GM18867 (cell line): ENCODE results near the gene CYTH3.
"Not testable (repeated sequence)": the region's sequence is repeated elsewhere in the genome, so short reads cannot be mapped to it uniquely, and the experiment has no call there.

Source experiments
- ATAC-seq: cut with Tn5 transposase; IDR thresholded peaks from one replicate; pipeline ENCODE4 v1.9.1; 2021; ENCODE audit warnings: mild to moderate bottlenecking, moderate library complexity; ENCODE audit not compliant: unreplicated experiment

The CYTH3 gene

GRCh38 chr7:6200971-6201370 is 71.5 kb downstream of the CYTH3 start:
- ATAC-seq: no peak

DNA sequence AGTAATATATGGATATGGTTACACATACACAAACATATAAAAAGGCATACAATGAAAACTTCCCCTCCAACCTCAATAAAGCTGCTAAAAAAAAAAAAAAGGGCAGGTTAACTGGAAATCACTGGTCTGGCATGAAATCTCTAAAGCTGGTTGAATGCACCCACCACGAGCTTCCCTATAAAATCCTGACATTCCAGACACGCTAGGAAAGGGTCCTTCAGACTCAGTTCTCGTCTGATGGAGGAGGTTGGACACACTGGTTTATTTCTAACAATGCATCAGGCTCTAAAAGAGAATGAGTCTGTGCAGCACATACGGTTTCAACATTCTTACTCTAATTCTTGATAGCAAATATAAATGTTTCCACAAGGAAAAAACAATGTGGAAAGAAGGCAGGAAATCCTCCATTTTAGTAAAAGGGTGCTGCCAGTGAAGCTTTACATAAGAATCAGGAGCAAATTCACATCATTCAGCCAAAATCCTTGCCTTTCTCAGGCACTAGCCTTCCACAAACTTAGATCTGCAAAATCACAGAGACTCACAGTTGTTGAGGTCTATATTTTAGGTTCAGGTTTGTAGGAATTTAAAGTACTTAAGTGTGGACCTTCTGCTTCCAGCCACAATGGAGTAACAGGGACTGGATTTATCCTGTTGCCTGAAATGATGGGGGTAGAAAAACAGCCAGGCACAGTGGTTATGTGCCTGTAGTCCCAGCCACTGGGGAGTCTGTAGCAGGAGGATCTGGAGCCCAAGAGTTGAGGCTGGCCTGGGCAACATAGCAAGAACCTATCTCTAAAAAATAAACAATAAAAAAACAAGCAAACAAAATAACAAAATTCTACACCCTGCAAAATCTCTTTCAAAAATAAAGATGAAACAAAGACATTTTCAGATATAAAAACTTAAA is 73.5 kb downstream of the CYTH3 start:
- ATAC-seq: no peak

DNA sequence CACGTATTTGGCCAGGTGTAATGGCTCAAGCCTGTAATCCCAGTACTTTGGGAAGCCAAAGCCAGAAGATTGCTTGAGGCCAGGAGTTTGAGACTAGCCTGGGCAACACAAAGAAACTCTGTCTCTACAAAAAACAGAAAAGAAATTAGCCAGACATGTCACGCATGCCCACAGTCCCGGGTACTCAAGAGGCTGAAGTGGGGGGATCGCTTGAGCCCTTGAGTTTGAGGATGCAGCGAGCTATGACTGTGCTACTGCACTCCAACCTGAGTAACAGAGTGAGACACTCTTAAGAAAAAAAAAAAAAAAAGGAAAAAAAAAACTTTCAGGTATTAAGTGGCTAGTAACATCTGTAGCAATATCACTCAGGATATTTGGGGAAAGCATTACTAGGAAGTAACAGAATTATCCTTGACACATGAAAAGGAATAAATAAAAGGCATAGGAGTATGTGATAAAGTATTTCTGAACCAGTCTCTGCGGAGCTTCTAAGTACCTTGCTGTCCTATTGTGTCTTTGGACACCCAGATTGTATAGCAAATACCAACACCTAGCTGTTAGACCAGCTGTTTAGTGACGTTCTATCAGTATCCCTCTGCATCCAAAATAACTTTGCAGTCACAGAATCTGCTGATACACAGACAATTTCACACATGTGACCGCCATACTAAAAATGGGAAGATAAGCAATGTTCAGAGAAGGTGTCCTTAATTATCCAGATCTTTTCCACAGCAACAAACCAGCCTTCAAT is 74.4 kb downstream of the CYTH3 start:
- no peak for ATAC-seq

DNA sequence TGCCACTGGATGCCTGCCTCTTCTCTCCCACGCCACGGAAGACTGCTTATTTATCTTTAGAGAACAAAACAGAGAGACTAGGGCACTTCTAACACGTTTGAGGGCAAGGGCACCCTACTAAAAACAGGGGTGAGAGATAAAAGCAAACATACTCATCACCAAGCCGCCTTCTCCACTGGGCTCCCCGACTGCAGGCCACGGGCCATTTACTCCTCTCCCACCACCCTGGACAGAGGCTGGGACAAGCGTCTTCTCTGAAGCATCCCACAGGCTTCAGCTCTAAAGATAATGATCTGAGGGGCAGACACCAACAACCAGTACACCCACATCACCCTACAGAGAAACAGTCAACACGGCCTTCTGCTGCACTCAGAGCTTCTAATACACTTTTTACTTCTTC is 78.7 kb downstream of the CYTH3 start:
- ATAC-seq: no peak

DNA sequence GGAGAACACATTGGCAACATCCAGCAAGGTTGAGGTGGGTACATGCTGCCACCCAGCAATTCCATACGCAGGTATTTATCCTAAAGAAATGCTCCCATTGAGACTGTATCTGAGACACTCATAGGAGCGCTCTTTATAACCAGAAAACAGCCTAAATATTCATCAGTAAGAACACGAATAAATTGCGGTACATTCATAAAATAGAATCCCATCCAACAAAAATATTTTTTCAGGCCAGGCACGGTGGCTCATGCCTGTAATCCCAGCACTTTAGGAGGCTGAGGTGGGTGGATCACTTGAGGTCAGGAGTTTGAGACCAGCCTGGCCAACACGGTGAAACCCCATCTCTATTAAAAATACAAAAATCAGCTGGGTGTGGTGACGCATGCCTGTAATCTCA is 81.9 kb downstream of the CYTH3 start:
- ATAC-seq: not testable (repeated sequence)

DNA sequence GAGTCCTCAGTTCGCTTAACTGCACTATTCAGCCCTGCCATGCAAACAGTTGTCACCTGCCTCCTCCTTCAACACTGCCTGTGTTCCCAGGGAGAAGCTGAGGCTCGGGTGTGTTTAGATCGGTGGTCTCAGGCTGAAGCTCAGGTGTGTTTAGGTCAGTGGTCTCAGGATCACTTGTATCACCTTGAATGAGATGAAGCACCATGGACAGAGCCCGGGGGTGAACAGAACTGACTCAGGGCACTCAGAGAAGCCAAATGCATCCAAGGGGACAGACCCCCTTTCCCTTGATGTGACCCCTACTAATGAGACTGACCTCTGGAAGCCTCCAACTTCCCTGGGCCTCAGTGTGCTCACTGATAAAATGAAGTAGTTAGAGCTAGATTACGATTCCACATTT is 84.0 kb downstream of the CYTH3 start:
- ATAC-seq: no peak

DNA sequence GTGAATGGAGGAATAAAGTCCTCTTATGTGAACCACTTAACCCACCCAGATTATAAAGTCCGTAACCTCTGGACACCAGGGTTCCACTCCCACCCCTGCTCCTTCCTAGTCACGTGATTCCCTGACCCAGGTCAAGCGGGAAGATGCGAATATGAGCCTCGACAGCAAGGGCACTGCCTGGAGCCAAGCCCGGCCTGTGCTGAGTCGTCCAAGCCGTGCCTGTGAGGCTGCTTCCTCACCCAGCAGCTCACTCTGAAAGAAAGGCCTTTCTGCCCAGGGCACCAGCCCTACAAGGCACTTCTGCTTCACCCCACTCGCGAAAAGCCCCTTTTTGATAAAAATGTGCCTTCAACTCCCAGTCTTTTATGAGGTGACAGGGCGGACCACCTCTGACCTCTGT is 85.8 kb downstream of the CYTH3 start:
- ATAC-seq: no peak

DNA sequence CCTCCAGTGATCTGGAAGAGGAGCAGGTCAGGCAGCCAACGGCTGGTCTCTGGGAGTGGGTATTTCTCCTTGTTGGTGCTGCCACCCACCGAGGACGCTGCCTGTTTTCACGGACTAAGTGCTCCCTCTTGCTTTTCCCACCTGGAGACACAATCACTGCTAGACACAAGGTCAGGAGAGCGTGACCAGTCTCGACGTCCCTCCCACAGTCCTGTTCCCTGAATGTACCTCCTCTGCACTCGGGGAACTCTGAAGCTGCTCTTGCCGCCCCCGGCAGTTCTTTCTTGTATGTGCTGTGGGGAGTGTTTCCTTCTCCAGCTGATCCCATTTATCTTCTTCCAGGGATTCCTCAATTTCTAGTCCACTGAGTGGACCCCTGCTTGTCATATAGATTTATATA is 89.4 kb downstream of the CYTH3 start:
- no peak for ATAC-seq

DNA sequence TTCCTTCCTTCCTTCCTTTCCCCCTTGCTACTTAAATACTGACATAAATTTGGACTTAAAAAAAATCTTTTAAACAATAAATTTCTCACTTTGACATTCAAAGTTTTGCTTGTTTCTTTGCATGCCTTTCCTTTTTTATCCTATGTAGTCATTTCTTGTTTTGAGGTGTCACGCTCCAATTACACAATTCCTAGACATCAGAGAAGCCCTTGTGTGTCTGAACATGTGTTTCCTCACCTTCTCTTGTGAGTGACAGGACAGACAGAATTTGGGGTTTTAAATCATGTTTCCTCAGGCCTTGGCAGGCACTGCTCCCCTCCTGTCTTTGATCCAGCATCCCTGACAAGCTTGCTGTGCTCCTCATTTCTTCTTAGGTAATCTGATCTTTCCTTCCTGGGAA is 91.3 kb downstream of the CYTH3 start:
- no peak for ATAC-seq

DNA sequence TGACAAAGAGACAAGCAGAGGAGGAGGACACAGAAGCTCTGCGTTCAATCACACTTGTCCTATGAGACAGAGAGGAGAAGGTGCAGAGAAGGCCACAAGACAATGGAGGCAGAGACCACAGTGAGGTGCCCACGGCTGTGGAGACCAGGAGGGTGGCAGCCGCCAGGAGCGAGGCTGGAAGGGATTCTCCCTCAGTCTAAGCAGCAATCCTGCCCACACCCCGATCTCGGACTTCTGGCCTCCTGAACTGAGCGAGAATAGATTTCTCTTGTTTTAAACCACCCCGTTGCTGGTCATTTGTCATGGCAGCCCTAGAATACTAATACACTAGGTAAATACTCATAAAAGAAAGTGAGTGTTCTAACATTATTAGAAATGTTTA is 92.1 kb downstream of the CYTH3 start:
- no peak for ATAC-seq

- ATAC-seq: no peak
Observed at GRCh38 chr7:6179620-6180343, 92.6 kb downstream of the CYTH3 start.

- no peak for ATAC-seq
Observed at GRCh38 chr7:6178298-6179029, 94.0 kb downstream of the CYTH3 start.

DNA sequence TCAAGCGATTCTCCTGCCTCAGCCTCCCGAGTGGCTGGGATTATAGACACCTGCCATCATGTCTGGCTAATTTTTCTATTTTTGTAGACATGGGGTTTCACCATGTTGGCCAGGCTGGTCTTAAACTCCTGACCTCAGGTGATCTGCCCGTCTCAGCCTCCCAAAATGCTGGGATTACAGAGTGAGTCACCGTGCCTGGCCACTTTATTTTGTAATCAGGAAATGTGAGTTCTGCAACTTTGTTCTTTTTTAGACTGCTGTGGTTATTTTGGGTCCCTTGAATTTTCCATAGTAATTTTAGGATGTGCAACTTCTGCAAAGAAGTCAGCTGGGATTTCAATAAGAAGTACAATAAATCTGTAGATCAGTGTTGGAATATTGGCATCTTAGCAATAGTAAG is 96.8 kb downstream of the CYTH3 start:
- no peak for ATAC-seq

DNA sequence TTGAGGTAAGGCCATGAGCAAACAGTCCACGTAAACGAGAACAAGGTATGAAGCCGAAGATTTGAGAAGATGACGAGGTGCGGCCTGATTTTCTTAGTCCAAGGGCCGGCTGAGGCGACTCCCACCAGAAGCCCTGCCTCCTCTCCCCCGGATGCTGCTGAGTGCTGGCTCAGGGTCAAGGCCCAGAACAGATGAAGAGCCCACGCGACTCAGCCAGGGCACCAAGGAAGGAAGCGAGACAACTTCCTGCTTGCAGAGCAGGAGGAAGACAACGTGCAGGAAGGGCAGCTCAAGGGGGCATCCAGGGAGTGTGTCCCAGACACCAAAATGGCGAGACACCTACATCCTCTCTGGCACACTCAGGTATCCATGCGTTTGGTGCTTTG is 99.5 kb downstream of the CYTH3 start:
- ATAC-seq: no peak

DNA sequence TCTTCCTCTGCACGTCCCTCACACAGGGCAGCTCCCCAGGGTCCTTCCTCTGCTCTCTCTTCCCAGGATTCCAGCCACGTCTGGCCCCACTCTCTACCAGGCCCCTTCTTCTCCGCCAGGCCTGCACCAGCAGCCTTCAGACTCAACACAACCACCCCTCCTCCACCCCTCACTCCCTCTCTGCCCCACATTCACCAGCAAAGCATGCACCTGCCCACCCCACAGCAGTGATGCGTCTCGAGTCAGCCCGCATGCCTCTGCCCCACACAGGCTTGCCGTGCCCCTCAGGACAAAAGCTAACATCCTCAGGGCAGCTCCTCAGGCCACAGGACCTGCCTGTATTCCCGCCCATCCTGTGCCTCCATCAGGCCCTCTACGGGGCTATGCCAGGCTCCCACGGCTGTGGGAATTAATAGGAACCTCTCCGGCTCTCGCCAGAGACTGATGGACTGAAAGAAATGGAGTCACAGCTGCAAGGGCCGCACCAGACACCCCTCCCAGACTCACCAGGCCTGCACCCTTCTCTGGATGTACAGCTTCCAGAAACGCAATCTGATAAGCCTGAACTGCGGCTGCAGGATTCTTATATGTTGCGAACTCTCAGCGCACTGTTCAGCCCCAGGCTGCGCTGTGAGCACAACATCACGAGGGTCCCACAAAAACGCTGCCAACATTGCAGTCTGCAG is 100.1 kb downstream of the CYTH3 start:
- ATAC-seq: no peak

DNA sequence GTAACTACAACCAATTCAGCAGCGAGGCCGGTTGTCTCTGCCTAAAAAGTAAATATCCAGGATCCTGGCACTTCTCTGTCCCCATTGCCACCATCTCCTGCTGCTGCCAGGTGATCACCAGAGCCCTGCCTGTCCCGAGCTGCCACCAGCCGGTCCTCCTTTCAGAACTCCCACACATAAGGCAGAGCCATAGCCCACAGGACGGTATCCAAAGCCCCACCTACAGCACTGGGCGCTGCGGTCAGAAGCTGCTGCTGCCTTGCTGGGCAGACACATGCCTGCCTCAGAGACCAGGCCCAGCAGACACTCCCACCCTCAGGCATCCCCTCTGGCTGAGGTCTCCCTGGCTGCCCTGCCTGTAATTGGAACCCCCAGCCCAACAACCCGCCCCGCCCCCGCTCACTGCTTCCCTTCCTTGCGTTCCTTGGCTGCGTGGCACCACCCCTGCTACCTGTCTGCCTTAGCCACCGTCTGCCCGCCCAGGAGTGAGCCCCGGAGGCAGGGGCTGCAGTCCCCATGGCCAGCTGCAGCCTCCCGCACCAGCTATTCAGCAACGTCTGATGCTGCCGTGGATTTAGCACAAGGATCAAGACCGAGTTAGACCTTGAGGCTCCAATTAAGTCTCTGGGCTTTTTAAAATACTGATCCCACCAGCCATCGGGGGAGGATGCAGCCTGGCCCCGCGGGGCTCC is 100.7 kb downstream of the CYTH3 start:
- no peak for ATAC-seq

DNA sequence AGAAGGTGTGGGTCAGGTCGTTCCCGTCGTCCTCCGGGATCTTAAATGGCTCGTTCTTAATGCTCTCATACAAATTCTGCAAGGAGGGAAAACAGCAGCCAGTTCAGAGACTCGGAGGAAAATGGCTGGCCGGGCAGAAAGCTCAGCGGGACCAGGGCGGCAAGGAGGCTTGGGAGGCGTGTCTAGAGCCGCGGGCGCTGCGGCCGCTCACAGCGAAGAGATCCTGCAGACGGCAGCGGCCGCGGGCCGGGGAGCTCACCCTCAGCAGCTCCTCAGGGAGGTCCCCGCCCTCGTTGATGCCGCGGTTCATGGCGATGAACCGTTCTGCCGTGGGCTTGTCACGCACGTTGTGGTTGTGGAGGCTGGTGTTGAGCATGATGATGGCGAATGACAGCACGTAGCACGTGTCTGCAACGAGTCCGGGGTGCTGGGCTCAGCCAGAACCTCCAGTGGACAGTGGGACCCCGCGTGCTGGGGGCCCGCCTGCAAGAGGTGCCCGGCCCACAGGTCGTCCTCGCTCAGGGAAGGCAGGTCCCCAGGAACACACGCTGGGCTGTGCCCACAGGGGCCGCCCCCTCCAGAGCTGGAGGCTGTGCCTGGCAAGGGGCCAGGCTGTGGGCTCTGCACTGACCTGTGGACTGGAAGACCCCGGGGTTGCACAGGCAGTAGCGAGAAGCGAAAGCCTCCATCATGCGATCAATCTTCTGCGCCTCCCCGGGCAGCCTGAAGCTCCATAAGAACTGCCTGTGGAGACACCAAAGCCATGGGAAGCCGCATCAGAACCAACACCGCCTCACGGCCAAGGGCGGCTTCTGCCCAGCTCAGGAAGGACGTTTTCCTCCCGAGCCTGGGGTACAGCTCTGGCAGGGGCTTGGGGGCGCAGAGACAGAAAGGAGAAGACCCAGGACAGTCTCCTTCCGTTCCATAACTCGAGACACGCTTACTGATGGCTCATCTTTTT is 101.6 kb downstream of the CYTH3 start:
- ATAC-seq: no peak

GRCh38 chr7:6169805-6170520 is 102.5 kb downstream of the CYTH3 start:
- ATAC-seq: no peak
